ENCODE measurements around the gene NFX1.
"Not testable (repeated sequence)": the region's sequence is repeated elsewhere in the genome, so short reads cannot be mapped to it uniquely, and the experiment has no call there.

NFX1 gene

GRCh38 chr9:33354651-33355211 is 64.4 kb downstream of the NFX1 start:
- no peak for DNase-seq (ENCODE audit: extremely low read depth, low read depth)
- no peak for TF ChIP-seq CTCF (IDR thresholded peaks at IDR 0.05; ENCODE audit: low read depth, low read length)

DNA sequence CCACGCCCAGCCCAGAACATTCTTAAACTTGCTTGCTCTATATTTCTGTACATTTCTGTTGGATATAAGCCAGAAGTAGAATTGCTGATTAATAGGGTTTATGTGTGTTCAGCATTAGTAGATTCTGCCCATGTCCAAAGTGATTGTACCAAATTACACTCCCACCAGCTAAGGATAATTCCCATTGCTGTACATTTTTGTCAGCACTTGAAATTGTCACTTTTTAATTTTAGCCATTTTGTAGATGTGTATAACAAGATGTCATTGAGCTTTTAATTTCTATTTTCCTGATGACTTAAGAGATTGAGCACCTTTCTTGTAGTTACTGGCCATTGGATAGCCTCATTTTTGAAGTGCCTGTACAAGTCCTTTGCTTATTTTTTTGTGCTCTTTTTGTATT is 65.6 kb downstream of the NFX1 start:
- no peak for TF ChIP-seq CTCF (IDR thresholded peaks at IDR 0.05; ENCODE audit: low read depth, low read length)
- no peak for DNase-seq (ENCODE audit: extremely low read depth, low read depth)

GRCh38 chr9:33358641-33359040 is 68.3 kb downstream of the NFX1 start:
- not testable (repeated sequence) for DNase-seq (ENCODE audit: extremely low read depth, low read depth)

DNA sequence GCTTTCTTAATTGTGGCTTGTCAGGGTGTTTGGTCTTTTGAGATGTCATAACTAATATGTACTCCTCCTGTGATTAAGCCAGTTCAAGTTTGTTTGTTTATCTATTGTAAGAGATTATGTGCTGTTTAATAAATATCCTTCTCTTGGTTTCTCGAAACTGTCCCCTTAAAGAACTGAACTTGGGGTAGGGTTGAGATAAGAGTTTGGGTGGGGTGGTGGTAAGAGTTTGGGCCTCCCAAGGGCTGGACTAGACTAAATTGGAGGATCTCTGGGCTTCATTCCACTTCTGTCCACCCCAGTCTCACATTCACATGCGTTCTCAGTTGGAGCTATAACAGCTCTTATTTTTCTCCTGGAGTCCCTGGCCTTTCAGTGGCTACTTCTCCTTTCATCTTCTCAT is 73.8 kb downstream of the NFX1 start:
- no peak for TF ChIP-seq CTCF (IDR thresholded peaks at IDR 0.05; ENCODE audit: low read depth, low read length)

GRCh38 chr9:33364814-33365213 is 74.5 kb downstream of the NFX1 start:
- DNase-seq (ENCODE audit: extremely low read depth, low read depth): not testable (repeated sequence)

More for the DNA sequence above, 73.8 kb downstream of the NFX1 start:
- DNase-seq (ENCODE audit: extremely low read depth, low read depth): no peak

DNA sequence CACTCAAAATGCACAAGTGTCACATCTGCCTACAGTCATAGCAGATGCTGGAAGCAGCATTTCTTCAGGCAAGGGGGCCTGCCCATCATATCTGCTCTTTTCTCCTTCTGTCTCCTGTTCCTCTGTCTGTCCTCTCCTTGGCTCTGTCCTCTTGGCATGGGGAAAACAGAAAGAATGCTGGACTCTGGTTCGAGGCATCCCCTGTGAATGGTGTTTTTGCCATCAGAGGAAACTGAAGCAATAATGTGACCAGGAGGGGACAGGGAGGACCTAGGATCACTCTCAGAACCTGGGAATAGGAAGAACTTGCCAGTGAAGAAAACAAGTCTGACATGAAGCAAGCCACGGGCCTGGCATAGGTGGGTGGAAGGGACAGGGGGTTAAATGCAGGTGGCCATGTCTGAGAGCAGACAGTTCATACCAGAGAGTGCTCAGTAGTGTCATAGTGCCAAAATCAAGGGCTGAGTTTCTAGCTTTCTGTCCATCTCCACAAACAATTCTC is 76.7 kb downstream of the NFX1 start:
- TF ChIP-seq CTCF (IDR thresholded peaks at IDR 0.05; ENCODE audit: low read depth, low read length): no peak
- no peak for DNase-seq (ENCODE audit: extremely low read depth, low read depth)

DNA sequence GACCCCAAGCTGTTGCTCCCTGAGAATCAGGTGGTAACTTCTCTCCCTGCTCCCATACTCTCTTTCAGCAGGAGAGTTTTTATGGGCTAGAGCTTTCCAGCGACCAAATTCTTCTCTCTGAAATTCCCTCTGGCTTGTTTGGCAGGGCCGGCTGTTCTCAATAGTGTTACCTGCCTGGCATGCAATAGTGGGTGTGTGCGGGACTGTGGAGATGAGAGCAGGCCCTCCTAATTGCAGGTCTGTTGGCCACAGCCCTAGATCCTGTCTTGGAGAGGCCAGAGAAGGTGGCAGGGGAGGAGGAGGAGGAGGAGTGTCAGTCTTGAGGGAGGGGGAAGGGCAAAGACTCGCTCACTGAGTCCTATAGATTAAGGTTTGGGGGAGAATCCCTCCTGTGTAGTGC is 82.6 kb downstream of the NFX1 start:
- TF ChIP-seq CTCF (IDR thresholded peaks at IDR 0.05; ENCODE audit: low read depth, low read length): no peak

DNA sequence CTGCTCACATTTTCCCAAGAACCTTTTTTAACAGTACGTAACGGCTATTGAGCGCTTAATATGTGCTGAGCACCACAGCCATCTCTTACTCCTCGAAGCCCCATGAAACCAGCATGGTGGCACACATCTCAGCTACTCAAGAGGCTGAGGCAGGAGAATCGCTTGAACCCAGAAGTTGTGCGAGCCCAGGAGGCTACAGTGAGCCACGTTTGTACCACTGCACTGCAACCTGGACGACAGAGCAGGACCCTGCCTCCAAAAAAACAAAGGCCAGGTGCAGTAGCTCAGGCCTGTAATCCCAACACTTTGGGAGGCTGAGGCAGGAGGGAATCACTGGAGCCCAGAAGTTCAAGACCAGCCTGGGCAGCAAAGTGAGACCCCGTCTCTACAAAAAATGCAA is 83.9 kb downstream of the NFX1 start:
- DNase-seq (ENCODE audit: extremely low read depth, low read depth): no peak
- no peak for TF ChIP-seq CTCF (IDR thresholded peaks at IDR 0.05; ENCODE audit: low read depth, low read length)

More for the DNA sequence above, 82.6 kb downstream of the NFX1 start:
- DNase-seq (ENCODE audit: extremely low read depth, low read depth): no peak
